Prostate gland (tissue), 2 donors: ENCODE results near the gene GDPD5.

Experiments
- POLR2AphosphoS5 ChIP-seq: sonication (generic); formaldehyde crosslinking; IDR thresholded peaks from one replicate; pipeline ENCODE4 v1.6.1; 2017; ENCODE audit warnings: antibody characterized with exemption
- TF ChIP-seq, protein P1 (sequence below), 4 experiments: fragments of 200-600 bp in 2 of 4; fragments of 450-650 bp in 2 of 4; sonication (generic) in 2 of 4; IDR thresholded peaks; 1 replicate in 3 of 4; 2 replicates in 1 of 4; pipeline ENCODE4 v1.5.1; 2016 to 2019; ENCODE audit warnings: antibody characterized with exemption in 4 of 4, mild to moderate bottlenecking in 2 of 4, moderate library complexity in 2 of 4

GRCh38 chr11:75470476-75471080, 55.2 kb downstream of the GDPD5 start:
- TF ChIP-seq, protein P1, sequence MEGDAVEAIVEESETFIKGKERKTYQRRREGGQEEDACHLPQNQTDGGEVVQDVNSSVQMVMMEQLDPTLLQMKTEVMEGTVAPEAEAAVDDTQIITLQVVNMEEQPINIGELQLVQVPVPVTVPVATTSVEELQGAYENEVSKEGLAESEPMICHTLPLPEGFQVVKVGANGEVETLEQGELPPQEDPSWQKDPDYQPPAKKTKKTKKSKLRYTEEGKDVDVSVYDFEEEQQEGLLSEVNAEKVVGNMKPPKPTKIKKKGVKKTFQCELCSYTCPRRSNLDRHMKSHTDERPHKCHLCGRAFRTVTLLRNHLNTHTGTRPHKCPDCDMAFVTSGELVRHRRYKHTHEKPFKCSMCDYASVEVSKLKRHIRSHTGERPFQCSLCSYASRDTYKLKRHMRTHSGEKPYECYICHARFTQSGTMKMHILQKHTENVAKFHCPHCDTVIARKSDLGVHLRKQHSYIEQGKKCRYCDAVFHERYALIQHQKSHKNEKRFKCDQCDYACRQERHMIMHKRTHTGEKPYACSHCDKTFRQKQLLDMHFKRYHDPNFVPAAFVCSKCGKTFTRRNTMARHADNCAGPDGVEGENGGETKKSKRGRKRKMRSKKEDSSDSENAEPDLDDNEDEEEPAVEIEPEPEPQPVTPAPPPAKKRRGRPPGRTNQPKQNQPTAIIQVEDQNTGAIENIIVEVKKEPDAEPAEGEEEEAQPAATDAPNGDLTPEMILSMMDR (IDR thresholded peaks at IDR 0.05), result no peak
- TF ChIP-seq POLR2AphosphoS5, result no peak
